ENCODE results near the gene ZNF423. TPM values are rescaled to one million over a fixed set of nuclear protein-coding genes. Genes with fewer than 3 reads are reported as not detected.

ZNF423 gene
- total and polyA plus RNA-seq, 2 of the 13 experiments (the other 11 are each of a cell fraction or from before 2014, with no cell fraction given), result 0.07 to 0.31 TPM

DNA sequence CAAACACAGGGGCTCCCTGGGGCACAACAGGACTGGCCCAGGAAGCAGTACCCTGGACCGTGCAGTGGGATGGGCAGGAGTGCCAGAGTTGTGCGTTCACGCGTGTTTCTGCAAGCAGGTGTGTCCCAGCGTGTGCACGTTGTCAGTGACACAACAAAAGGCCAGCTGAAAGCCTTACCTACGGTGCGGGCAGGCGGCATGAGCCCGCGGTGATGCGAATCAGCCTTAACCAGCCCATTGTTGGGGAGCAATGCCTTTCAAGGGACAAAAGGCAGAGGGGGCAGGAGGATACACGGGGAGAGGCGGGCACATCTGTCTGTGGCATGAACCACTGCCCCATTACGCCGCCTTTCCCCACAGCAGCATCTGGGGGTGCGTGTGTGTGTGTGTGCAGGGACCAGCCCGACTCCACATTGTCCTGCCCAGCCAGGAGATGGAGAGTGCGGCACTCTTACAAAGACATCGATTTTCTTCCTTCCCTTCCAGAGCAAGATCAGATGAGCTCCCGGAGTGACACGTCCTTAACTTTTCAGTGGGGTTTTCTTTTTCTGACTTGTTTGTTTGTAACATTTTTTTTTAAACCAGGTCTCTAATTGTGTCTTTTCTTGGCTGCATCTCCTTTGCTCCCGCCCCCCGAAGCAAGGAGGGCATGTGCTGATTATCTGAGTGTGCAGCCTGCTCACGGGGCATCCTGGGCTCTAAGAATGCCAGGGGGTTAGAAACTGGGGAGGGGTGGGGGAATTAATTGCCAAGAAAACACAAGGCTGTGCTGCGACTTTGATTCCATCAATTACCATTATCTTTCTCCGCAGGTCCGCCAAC, 158.1 kb downstream of the ZNF423 start (continued):
- TF ChIP-seq, protein P1, sequence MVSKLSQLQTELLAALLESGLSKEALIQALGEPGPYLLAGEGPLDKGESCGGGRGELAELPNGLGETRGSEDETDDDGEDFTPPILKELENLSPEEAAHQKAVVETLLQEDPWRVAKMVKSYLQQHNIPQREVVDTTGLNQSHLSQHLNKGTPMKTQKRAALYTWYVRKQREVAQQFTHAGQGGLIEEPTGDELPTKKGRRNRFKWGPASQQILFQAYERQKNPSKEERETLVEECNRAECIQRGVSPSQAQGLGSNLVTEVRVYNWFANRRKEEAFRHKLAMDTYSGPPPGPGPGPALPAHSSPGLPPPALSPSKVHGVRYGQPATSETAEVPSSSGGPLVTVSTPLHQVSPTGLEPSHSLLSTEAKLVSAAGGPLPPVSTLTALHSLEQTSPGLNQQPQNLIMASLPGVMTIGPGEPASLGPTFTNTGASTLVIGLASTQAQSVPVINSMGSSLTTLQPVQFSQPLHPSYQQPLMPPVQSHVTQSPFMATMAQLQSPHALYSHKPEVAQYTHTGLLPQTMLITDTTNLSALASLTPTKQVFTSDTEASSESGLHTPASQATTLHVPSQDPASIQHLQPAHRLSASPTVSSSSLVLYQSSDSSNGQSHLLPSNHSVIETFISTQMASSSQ (IDR thresholded peaks at IDR 0.05; ENCODE audit: low read depth), result no peak
- TF ChIP-seq, protein P1 (CRISPR knock-in tag; IDR thresholded peaks at IDR 0.05; ENCODE audit: borderline replicate concordance), result no peak

DNA sequence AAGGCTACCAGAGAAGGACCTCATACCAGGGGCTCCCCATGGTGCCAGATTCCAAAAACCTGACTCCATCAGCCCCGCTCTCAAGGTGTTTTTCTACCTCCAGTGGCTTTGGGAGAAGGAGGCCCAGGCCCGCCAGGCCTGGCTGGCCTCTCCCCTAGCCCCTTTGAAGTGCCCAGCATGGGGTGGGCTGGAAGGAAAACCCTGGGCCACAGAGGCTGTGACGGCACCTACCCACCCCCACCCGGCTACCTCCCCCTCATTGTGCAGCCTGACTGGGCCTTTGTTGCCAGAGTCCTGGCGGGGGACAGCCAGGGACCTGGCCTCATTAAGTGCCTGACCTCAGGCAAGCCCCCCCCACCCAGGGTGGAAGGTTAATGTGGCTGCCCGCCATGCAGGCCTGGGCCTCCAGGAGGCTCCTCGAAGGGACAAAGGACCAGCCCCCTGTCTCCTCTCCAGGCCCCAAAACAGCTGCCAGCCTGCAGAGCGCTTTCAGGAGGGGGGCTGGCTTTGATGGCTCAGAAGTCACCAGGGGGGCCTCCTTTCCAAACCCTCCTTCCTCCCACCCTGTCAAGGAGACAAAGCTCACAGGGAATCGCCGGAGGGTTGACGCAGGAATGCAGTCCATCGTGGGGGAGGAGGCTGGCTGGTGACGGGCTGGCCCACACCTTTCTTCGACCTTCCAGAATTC, 159.4 kb downstream of the ZNF423 start:
- ATAC-seq (peak; percentile 36; the same call in 2 of the 3 replicates), FAIRE-seq (no peak), DNase-seq (ENCODE audit: low spot score) (no peak)
- POLR2A ChIA-PET, result no interaction called here
- Histone ChIP-seq H3K9me3 (ENCODE audit: low read length) (no peaks in the 10 kb centered on the region), H3K4me1 (ENCODE audit: insufficient read depth, low read length) (no peaks in the 10 kb centered on the region), H3K79me2 (ENCODE audit: insufficient read depth, low read length) (no peaks in the 10 kb centered on the region), H3K27me3 (ENCODE audit: control insufficient read depth in 1 of 2, insufficient read depth in 2 of 2, low read length in 2 of 2) (peaks cover 0 to 24% of the 10 kb centered on the region in 2 experiments; a peak in 3 of 5 replicates), H3K36me3 (replicated peaks in 1 of 2; ENCODE audit: control insufficient read depth in 1 of 2, insufficient read depth in 2 of 2, low read length in 2 of 2) (no peaks in the 10 kb centered on the region), H4K20me1 (ENCODE audit: insufficient read depth, low read length) (no peaks in the 10 kb centered on the region; the same call in 1 of the 2 replicates), H3K4me3 (replicated peaks in 1 of 3; ENCODE audit: insufficient read depth in 1 of 3, low read depth in 2 of 3, low read length in 3 of 3) (no peak overlapping the region), H3K9ac (ENCODE audit: insufficient read depth, low read depth, low read length) (no peak overlapping the region), H3K4me2 (ENCODE audit: low read depth, low read length) (no peak overlapping the region), H2AFZ (ENCODE audit: low read length) (no peak overlapping the region), H3K27ac (ENCODE audit: extremely low read length, insufficient read depth, low read length) (no peak overlapping the region)
- in situ Hi-C loops (cut with HindIII; ENCODE audit: extremely low pct_ligation_motif_present, low pct_unique_long_range_greater_than_20kb), result no loop called here
- no TSS peak for BruUV-seq (replicated peaks)
- intact Hi-C loops (cut with micrococcal nuclease; ENCODE audit: unreplicated experiment), result no loop called here
- TF ChIP-seq ZNF329 (CRISPR knock-in tag; IDR thresholded peaks at IDR 0.05; ENCODE audit: low read depth) (no peak), SRSF4 (IDR thresholded peaks at IDR 0.05; ENCODE audit: low read depth, low read length, poor library complexity, severe bottlenecking) (no peak), ZSCAN30 (CRISPR knock-in tag; IDR thresholded peaks at IDR 0.05) (no peak), ATRX (CRISPR knock-in tag; IDR thresholded peaks at IDR 0.05; ENCODE audit: borderline replicate concordance) (no peak), ATF7-NPFF (CRISPR knock-in tag; IDR thresholded peaks at IDR 0.05; ENCODE audit: low read depth) (no peak), ZFP90 (CRISPR knock-in tag; IDR thresholded peaks at IDR 0.05; ENCODE audit: borderline replicate concordance) (no peak), ISX (CRISPR knock-in tag; conservative IDR thresholded peaks at IDR 0.05) (no peak)
- TF ChIP-seq, protein P2, sequence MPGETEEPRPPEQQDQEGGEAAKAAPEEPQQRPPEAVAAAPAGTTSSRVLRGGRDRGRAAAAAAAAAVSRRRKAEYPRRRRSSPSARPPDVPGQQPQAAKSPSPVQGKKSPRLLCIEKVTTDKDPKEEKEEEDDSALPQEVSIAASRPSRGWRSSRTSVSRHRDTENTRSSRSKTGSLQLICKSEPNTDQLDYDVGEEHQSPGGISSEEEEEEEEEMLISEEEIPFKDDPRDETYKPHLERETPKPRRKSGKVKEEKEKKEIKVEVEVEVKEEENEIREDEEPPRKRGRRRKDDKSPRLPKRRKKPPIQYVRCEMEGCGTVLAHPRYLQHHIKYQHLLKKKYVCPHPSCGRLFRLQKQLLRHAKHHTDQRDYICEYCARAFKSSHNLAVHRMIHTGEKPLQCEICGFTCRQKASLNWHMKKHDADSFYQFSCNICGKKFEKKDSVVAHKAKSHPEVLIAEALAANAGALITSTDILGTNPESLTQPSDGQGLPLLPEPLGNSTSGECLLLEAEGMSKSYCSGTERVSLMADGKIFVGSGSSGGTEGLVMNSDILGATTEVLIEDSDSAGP (CRISPR knock-in tag; IDR thresholded peaks at IDR 0.05; ENCODE audit: borderline replicate concordance), result no peak
- WGBS (ENCODE audit: low lambda C conversion rate), result 10% methylated on average over 14 of the region's 14 CpGs
- CTCF ChIA-PET (ENCODE audit: low intra/inter-chr PET ratio, low total read pairs), result no interaction called here

Data from HepG2 (cell line).